Smooth muscle cell (in vitro differentiated cells): ENCODE measurements around the gene PHOX2B. TPM values are rescaled to one million over a fixed set of nuclear protein-coding genes. Genes with fewer than 3 reads are reported as not detected.
A peak's percentile ranks its signal among the peaks of the same experiment; 100 is the strongest.

ENCODE experiments used
- DNase-seq: peaks from one replicate; lab custom pipeline; 2025; ENCODE audit not compliant: unreplicated experiment; lab: John Stamatoyannopoulos, UW
- H2AFZ ChIP-seq: fragments of 200-600 bp; sonication (generic); 2 replicates; pipeline ENCODE4 v1.6.0; 2016; ENCODE audit warnings: antibody characterized with exemption, low read depth, mild to moderate bottlenecking
- H3F3A ChIP-seq: fragments of 200-600 bp; sonication (generic); 2 replicates; pipeline ENCODE4 v1.6.0; 2017; ENCODE audit warnings: antibody characterized with exemption, low read depth
- H3K27ac ChIP-seq: fragments of 200-600 bp; sonication (generic); 2 replicates; pipeline ENCODE4 v1.5.1; 2016; ENCODE audit warnings: low read depth, mild to moderate bottlenecking
- H3K27me3 ChIP-seq: fragments of 200-600 bp; sonication (generic); 2 replicates; pipeline ENCODE4 v1.6.1; 2016; ENCODE audit warnings: low read depth, mild to moderate bottlenecking
- H3K36me3 ChIP-seq: fragments of 200-600 bp; sonication (generic); 2 replicates; pipeline ENCODE4 v1.5.1; 2016; ENCODE audit warnings: low read depth
- H3K4me1 ChIP-seq: fragments of 200-600 bp; sonication (generic); 2 replicates; pipeline ENCODE4 v1.5.1; 2016; ENCODE audit warnings: low read depth
- H3K4me2 ChIP-seq: fragments of 200-600 bp; sonication (generic); 2 replicates; pipeline ENCODE4 v1.6.0; 2016; ENCODE audit warnings: mild to moderate bottlenecking
- H3K4me3 ChIP-seq: fragments of 200-600 bp; sonication (generic); 2 replicates; pipeline ENCODE4 v1.5.1; 2016; ENCODE audit warnings: mild to moderate bottlenecking
- H3K79me2 ChIP-seq: fragments of 200-600 bp; sonication (generic); 2 replicates; pipeline ENCODE4 v1.6.0; 2016; ENCODE audit warnings: low read depth, mild to moderate bottlenecking
- H3K9ac ChIP-seq: fragments of 200-600 bp; sonication (generic); 2 replicates; pipeline ENCODE4 v1.6.0; 2016; ENCODE audit warnings: low read depth
- H3K9me3 ChIP-seq: fragments of 200-600 bp; sonication (generic); replicated peaks from 2 replicates; pipeline ENCODE4 v1.5.1; 2016; ENCODE audit warnings: low read depth
- H4K20me1 ChIP-seq: fragments of 200-600 bp; sonication (generic); 2 replicates; pipeline ENCODE4 v1.6.0; 2016; ENCODE audit warnings: low read depth
- CTCF ChIP-seq: fragments of 200-600 bp; sonication (generic); IDR thresholded peaks from 2 replicates; pipeline ENCODE4 v1.5.1; 2017; ENCODE audit warnings: borderline replicate concordance, mild to moderate bottlenecking, antibody characterized with exemption; ENCODE audit not compliant: insufficient read depth, poor library complexity, severe bottlenecking
- WGBS: methylation state at CpG from one replicate; pipeline ENCODE4 v1.1.7; 2016; ENCODE audit warnings: low lambda C conversion rate; 5-methylcytosine and 5-hydroxymethylcytosine counted together
- polyA plus RNA-seq: library from polyadenylated mRNA; unstranded; fragments of >200 nt; fragmentation: Nextera tagmentation; extraction: Ambion mirVana; gene quantifications from 2 replicates; pipeline ENCODE4 v1.2.1, GENCODE V29; 2016
- total RNA-seq: library from RNA; depleted of rRNA; stranded (reverse); fragments of >200 nt; gene quantifications from 2 replicates; pipeline ENCODE4 v1.2.3, GENCODE V29; 2014

The PHOX2B gene
- total and polyA plus RNA-seq, 2 experiments from 2014 or later, result 3.1 TPM; not detected in 1

GRCh38 chr4:41731569-41732126, 16.9 kb downstream of the PHOX2B start:
- no peaks in the 10 kb centered on the region for H3K4me1 ChIP-seq
- no peak overlapping the region for H3K9ac ChIP-seq
- no peaks in the 10 kb centered on the region for H3K79me2 ChIP-seq
- no peak for DNase-seq
- H3F3A ChIP-seq, result no peaks in the 10 kb centered on the region
- H3K27me3 ChIP-seq, result peaks cover 47% of the 10 kb centered on the region
- H4K20me1 ChIP-seq, result no peaks in the 10 kb centered on the region
- no peak overlapping the region for H3K4me3 ChIP-seq
- no peaks in the 10 kb centered on the region for H3K9me3 ChIP-seq
- H3K36me3 ChIP-seq, result no peaks in the 10 kb centered on the region
- no peak for TF ChIP-seq CTCF
- no peak overlapping the region for H2AFZ ChIP-seq
- H3K4me2 ChIP-seq, result no peak overlapping the region
- no peak overlapping the region for H3K27ac ChIP-seq
- WGBS, result 56% methylated on average over 12 of the region's 12 CpGs

- peaks cover 53% of the 10 kb centered on the region for H3K27me3 ChIP-seq
Measured at GRCh38 chr4:41728573-41728913, 20.0 kb downstream of the PHOX2B start.

GRCh38 chr4:41727861-41728572, 20.5 kb downstream of the PHOX2B start:
- Histone ChIP-seq H3K9me3 (no peaks in the 10 kb centered on the region), H3K79me2 (no peaks in the 10 kb centered on the region), H4K20me1 (no peaks in the 10 kb centered on the region), H3K27me3 (peaks cover 58% of the 10 kb centered on the region), H2AFZ (no peak overlapping the region), H3K9ac (no peak overlapping the region), H3K4me3 (no peak overlapping the region), H3K27ac (no peak overlapping the region), H3K4me1 (no peaks in the 10 kb centered on the region), H3K36me3 (no peaks in the 10 kb centered on the region), H3F3A (no peaks in the 10 kb centered on the region), H3K4me2 (no peak overlapping the region)
- TF ChIP-seq CTCF, result no peak
- DNase-seq, result no peak
- WGBS, result 71% methylated on average over 4 of the region's 4 CpGs

More at GRCh38 chr4:41728573-41728913, 20.0 kb downstream of the PHOX2B start:
- 82% methylated on average over 3 of the region's 3 CpGs for WGBS
- TF ChIP-seq CTCF, result no peak
- H3F3A ChIP-seq, result no peaks in the 10 kb centered on the region
- H3K79me2 ChIP-seq, result no peaks in the 10 kb centered on the region
- H3K4me3 ChIP-seq, result no peak overlapping the region
- no peak overlapping the region for H3K9ac ChIP-seq
- DNase-seq, result no peak
- no peaks in the 10 kb centered on the region for H4K20me1 ChIP-seq
- no peaks in the 10 kb centered on the region for H3K36me3 ChIP-seq
- no peak overlapping the region for H2AFZ ChIP-seq
- no peaks in the 10 kb centered on the region for H3K9me3 ChIP-seq
- no peak overlapping the region for H3K27ac ChIP-seq
- H3K4me2 ChIP-seq, result no peak overlapping the region
- H3K4me1 ChIP-seq, result no peaks in the 10 kb centered on the region

- peak; percentile 23 for TF ChIP-seq CTCF
- Histone ChIP-seq H2AFZ (no peak overlapping the region), H3K27ac (no peak overlapping the region), H3K36me3 (no peaks in the 10 kb centered on the region), H3F3A (no peaks in the 10 kb centered on the region), H3K4me3 (no peak overlapping the region), H3K4me1 (no peaks in the 10 kb centered on the region), H3K79me2 (no peaks in the 10 kb centered on the region), H3K4me2 (no peak overlapping the region), H4K20me1 (no peaks in the 10 kb centered on the region), H3K27me3 (peaks cover 64% of the 10 kb centered on the region), H3K9ac (no peak overlapping the region), H3K9me3 (no peaks in the 10 kb centered on the region)
- WGBS, result 3% methylated on average over 1 of the region's 1 CpG
- no peak for DNase-seq
Measured at GRCh38 chr4:41725254-41725653, 23.3 kb downstream of the PHOX2B start.
